Hepatocyte (in vitro differentiated cells): ENCODE data around the gene LGALS4. TPM values are rescaled to one million over a fixed set of nuclear protein-coding genes. Genes with fewer than 3 reads are reported as not detected.

Source experiments
- DNase-seq: peaks from one replicate; pipeline ENCODE4 v3.0.0-alpha.2; 2016; ENCODE audit warnings: low spot score
- H2AFZ ChIP-seq: fragments of 200-600 bp; sonication (generic); 2 replicates; pipeline ENCODE4 v1.6.0; 2016; ENCODE audit warnings: antibody characterized with exemption, mild to moderate bottlenecking
- H3K27ac ChIP-seq: fragments of 200-600 bp; sonication (generic); 2 replicates; pipeline ENCODE4 v1.5.1; 2016; ENCODE audit warnings: mild to moderate bottlenecking
- H3K27me3 ChIP-seq: fragments of 200-600 bp; sonication (generic); 2 replicates; pipeline ENCODE4 v1.6.1; 2016
- H3K36me3 ChIP-seq: fragments of 200-600 bp; sonication (generic); replicated peaks from 2 replicates; pipeline ENCODE4 v1.5.1; 2016; ENCODE audit warnings: low read depth; ENCODE audit not compliant: insufficient read depth
- H3K4me1 ChIP-seq: fragments of 200-600 bp; sonication (generic); 2 replicates; pipeline ENCODE4 v1.5.1; 2016; ENCODE audit warnings: mild to moderate bottlenecking, moderate library complexity; ENCODE audit not compliant: insufficient read depth
- H3K4me2 ChIP-seq: fragments of 200-600 bp; sonication (generic); 2 replicates; pipeline ENCODE4 v1.6.0; 2016
- H3K4me3 ChIP-seq: fragments of 200-600 bp; sonication (generic); 2 replicates; pipeline ENCODE4 v1.5.1; 2016; ENCODE audit warnings: mild to moderate bottlenecking
- H3K79me2 ChIP-seq: fragments of 200-600 bp; sonication (generic); 2 replicates; pipeline ENCODE4 v1.6.0; 2017; ENCODE audit warnings: mild to moderate bottlenecking
- H3K9me2 ChIP-seq: fragments of 200-600 bp; sonication (generic); replicated peaks from 2 replicates; pipeline ENCODE4 v1.6.0; 2017; ENCODE audit warnings: mild to moderate bottlenecking; ENCODE audit not compliant: insufficient read depth
- H3K9me3 ChIP-seq: fragments of 200-600 bp; sonication (generic); 2 replicates; pipeline ENCODE4 v1.5.1; 2016; ENCODE audit warnings: low read depth, mild to moderate bottlenecking
- H4K20me1 ChIP-seq: fragments of 200-600 bp; sonication (generic); 2 replicates; pipeline ENCODE4 v1.6.0; 2016; ENCODE audit warnings: mild to moderate bottlenecking; ENCODE audit not compliant: insufficient read depth, poor library complexity, severe bottlenecking
- EZH2 ChIP-seq: fragments of 200-600 bp; sonication (generic); IDR thresholded peaks from 2 replicates; pipeline ENCODE4 v1.6.1; 2016; ENCODE audit warnings: antibody characterized with exemption, mild to moderate bottlenecking, borderline replicate concordance
- EZH2phosphoT487 ChIP-seq: fragments of 200-600 bp; sonication (generic); IDR thresholded peaks from one replicate; pipeline ENCODE4 v1.6.1; 2018; ENCODE audit warnings: antibody characterized with exemption, mild to moderate bottlenecking, low read depth, moderate library complexity; ENCODE audit not compliant: unreplicated experiment, severe bottlenecking
- WGBS: methylation state at CpG from one replicate; pipeline ENCODE4 v1.1.6; 2016; ENCODE audit warnings: low lambda C conversion rate; ENCODE audit errors: missing lambda C conversion rate; 5-methylcytosine and 5-hydroxymethylcytosine counted together
- polyA plus RNA-seq: library from polyadenylated mRNA; unstranded; fragments of >200 nt; fragmentation: Nextera tagmentation; extraction: Ambion mirVana; gene quantifications from 2 replicates; pipeline ENCODE4 v1.2.1, GENCODE V29; 2016
- total RNA-seq: library from RNA; depleted of rRNA; stranded (reverse); fragments of >200 nt; gene quantifications from 2 replicates; pipeline ENCODE4 v1.2.3, GENCODE V29; 2014
- TF ChIP-seq, protein P1 (sequence below): fragments of 200-600 bp; sonication (generic); IDR thresholded peaks from 2 replicates; pipeline ENCODE4 v1.5.1; 2016; ENCODE audit warnings: antibody characterized with exemption, mild to moderate bottlenecking; ENCODE audit not compliant: poor library complexity

The LGALS4 gene
- total and polyA plus RNA-seq, 2 experiments from 2014 or later: 147 to 199 TPM

GRCh38 chr19:38849147-38849859, 36.6 kb upstream of the LGALS4 start:
- H3K4me1 ChIP-seq: peaks cover 18% of the 10 kb centered on the region
- no peaks in the 10 kb centered on the region for H3K9me3 ChIP-seq
- peaks cover 48% of the 10 kb centered on the region for H4K20me1 ChIP-seq
- H3K36me3 ChIP-seq: peaks cover 5% of the 10 kb centered on the region
- H3K4me2 ChIP-seq: peak overlapping the region; percentile 84
- peak; percentile 99 for DNase-seq
- H3K4me3 ChIP-seq: peak overlapping the region; percentile 36
- 2% methylated on average over 40 of the region's 76 CpGs for WGBS
- peak overlapping the region; percentile 97 for H3K27ac ChIP-seq
- no peaks in the 10 kb centered on the region for H3K27me3 ChIP-seq
- H2AFZ ChIP-seq: no peak overlapping the region
- H3K79me2 ChIP-seq: peaks cover 48% of the 10 kb centered on the region
- no peaks in the 10 kb centered on the region for H3K9me2 ChIP-seq
- TF ChIP-seq, protein P1, sequence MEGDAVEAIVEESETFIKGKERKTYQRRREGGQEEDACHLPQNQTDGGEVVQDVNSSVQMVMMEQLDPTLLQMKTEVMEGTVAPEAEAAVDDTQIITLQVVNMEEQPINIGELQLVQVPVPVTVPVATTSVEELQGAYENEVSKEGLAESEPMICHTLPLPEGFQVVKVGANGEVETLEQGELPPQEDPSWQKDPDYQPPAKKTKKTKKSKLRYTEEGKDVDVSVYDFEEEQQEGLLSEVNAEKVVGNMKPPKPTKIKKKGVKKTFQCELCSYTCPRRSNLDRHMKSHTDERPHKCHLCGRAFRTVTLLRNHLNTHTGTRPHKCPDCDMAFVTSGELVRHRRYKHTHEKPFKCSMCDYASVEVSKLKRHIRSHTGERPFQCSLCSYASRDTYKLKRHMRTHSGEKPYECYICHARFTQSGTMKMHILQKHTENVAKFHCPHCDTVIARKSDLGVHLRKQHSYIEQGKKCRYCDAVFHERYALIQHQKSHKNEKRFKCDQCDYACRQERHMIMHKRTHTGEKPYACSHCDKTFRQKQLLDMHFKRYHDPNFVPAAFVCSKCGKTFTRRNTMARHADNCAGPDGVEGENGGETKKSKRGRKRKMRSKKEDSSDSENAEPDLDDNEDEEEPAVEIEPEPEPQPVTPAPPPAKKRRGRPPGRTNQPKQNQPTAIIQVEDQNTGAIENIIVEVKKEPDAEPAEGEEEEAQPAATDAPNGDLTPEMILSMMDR: no peak
- no peak for TF ChIP-seq EZH2
- no peak for TF ChIP-seq EZH2phosphoT487

DNA sequence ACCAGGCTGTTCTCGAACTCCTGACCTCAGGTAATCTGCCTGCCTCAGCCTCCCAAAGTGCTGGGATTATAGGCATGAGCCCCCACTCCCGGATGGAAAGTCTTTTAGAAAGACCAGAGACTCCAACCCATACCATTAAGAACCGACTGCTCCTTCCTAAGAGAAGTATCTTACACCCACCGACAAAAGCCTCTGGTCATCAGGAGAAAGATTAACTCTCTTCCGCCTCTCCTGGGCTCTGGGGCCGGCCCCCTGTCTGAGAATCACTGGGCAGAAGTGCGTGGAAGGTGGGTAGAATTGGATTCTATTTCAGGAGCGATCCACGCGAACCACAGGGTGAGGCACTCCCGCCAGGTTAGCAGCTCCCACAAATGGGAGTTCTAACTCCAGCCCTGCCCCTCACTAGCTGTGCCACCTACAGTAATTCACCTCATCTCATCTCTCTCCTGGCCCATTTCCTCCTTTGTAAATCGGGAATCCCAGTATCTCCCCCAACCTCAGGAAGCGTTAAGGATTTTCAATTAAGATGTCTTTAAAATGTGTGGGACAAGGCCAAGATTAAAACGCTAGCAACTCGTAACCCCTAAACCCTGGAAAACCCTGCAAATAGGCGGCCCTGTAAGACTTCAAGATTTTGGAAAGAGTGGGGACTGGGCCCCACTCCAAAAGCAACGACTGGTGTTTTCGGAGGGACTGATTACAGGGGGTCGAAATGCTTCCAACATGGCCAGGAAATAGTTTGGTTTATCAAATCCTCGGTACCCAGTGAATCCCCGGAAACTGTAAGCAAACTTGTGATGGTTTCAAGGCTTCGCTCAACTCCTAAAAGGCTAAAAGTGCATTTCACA, 35.8 kb upstream of the LGALS4 start:
- Histone ChIP-seq H3K27me3 (no peaks in the 10 kb centered on the region), H3K79me2 (peaks cover 56% of the 10 kb centered on the region), H3K4me2 (peak overlapping the region; percentile 84), H4K20me1 (peaks cover 56% of the 10 kb centered on the region), H3K4me3 (peak overlapping the region; percentile 25), H3K9me3 (no peaks in the 10 kb centered on the region), H3K27ac (peak overlapping the region; percentile 97), H3K36me3 (peaks cover 10% of the 10 kb centered on the region), H3K9me2 (no peaks in the 10 kb centered on the region), H2AFZ (no peak overlapping the region), H3K4me1 (peaks cover 18% of the 10 kb centered on the region)
- no peak for TF ChIP-seq EZH2phosphoT487
- TF ChIP-seq, protein P1: no peak
- no peak for TF ChIP-seq EZH2
- 18% methylated on average over 22 of the region's 22 CpGs for WGBS
- DNase-seq: peak; percentile 11

- Histone ChIP-seq H2AFZ (no peak overlapping the region), H3K79me2 (peaks cover 80% of the 10 kb centered on the region), H3K36me3 (peaks cover 11% of the 10 kb centered on the region), H3K27me3 (no peaks in the 10 kb centered on the region), H3K4me2 (no peak overlapping the region), H4K20me1 (peaks cover 76% of the 10 kb centered on the region), H3K4me3 (no peak overlapping the region), H3K4me1 (peaks cover 8% of the 10 kb centered on the region), H3K9me2 (no peaks in the 10 kb centered on the region), H3K9me3 (no peaks in the 10 kb centered on the region), H3K27ac (no peak overlapping the region)
- TF ChIP-seq EZH2phosphoT487 (no peak), EZH2 (no peak)
- TF ChIP-seq, protein P1: no peak
- WGBS: 92% methylated on average over 2 of the region's 2 CpGs
- no peak for DNase-seq
These were observed 33.4 kb upstream of the LGALS4 start for GRCh38 chr19:38846097-38846496.
